HepG2 (cell line): ENCODE measurements around the gene ZNF22. TPM values are rescaled to one million over a fixed set of nuclear protein-coding genes. Genes with fewer than 3 reads are reported as not detected.
A peak's percentile ranks its signal among the peaks of the same experiment; 100 is the strongest.

Experiments used
- AHR ChIP-seq: IDR thresholded peaks from 2 replicates; pipeline ENCODE4 v1.6.1; 2018; ENCODE audit warnings: missing genetic modification reagents, missing compliant biosample characterization
- CBFB ChIP-seq: sonication (generic); formaldehyde crosslinking; IDR thresholded peaks from 2 replicates; pipeline ENCODE4 v1.4.0; 2020; ENCODE audit warnings: missing genetic modification reagents
- KLF15 ChIP-seq: sonication (generic); formaldehyde crosslinking; IDR thresholded peaks from 2 replicates; pipeline ENCODE4 v1.8.1; 2023; ENCODE audit warnings: borderline replicate concordance, mild to moderate bottlenecking, inconsistent platforms, missing genetic modification reagents, mixed read lengths
- MLX ChIP-seq: IDR thresholded peaks from 2 replicates; pipeline ENCODE4 v1.6.1; 2016
- NAIF1 ChIP-seq: sonication (generic); formaldehyde crosslinking; IDR thresholded peaks from 2 replicates; pipeline ENCODE4 v1.5.0; 2020; ENCODE audit warnings: mild to moderate bottlenecking, missing genetic modification reagents, borderline replicate concordance
- NPAS2 ChIP-seq: sonication (generic); formaldehyde crosslinking; IDR thresholded peaks from 2 replicates; pipeline ENCODE4 v1.8.0; 2022; ENCODE audit warnings: mild to moderate bottlenecking, missing genetic modification reagents, borderline replicate concordance
- POLR2G ChIP-seq: fragments of 200-400 bp; formaldehyde crosslinking; IDR thresholded peaks from 2 replicates; pipeline ENCODE4 v1.6.1; 2018; ENCODE audit warnings: mild to moderate bottlenecking, low read depth, low read length, moderate library complexity
- PPARG ChIP-seq: conservative IDR thresholded peaks from 2 replicates; pipeline ENCODE4 v1.6.1; 2016; ENCODE audit warnings: missing biosample characterization, missing genetic modification reagents
- SCMH1 ChIP-seq: sonication (generic); formaldehyde crosslinking; IDR thresholded peaks from 2 replicates; pipeline ENCODE4 v1.9.0; 2021; ENCODE audit warnings: missing genetic modification reagents, mild to moderate bottlenecking, borderline replicate concordance
- SOX13 ChIP-seq, 3 experiments: fragments of 450-650 bp in 1 of 3; sonication (generic) in 1 of 3; formaldehyde crosslinking in 1 of 3; IDR thresholded peaks in 2 of 3; conservative IDR thresholded peaks in 1 of 3; 2 replicates each; pipeline versions ENCODE4 v1.5.0 to v1.6.1; 2016 to 2020; ENCODE audit warnings: antibody characterized with exemption in 1 of 3, mild to moderate bottlenecking in 1 of 3, missing compliant biosample characterization in 1 of 3, missing genetic modification reagents in 1 of 3, moderate library complexity in 1 of 3
- TAF1 ChIP-seq: sonication (generic); formaldehyde crosslinking; IDR thresholded peaks from 2 replicates; pipeline ENCODE4 v1.4.0; 2020; ENCODE audit warnings: missing genetic modification reagents
- XBP1 ChIP-seq: sonication (generic); formaldehyde crosslinking; IDR thresholded peaks from 2 replicates; pipeline ENCODE4 v1.5.0; 2020; ENCODE audit warnings: missing genetic modification reagents
- ZIK1 ChIP-seq: sonication (generic); formaldehyde crosslinking; IDR thresholded peaks from 2 replicates; pipeline ENCODE4 v1.5.0; 2020; ENCODE audit warnings: mild to moderate bottlenecking, low read depth, missing genetic modification reagents, borderline replicate concordance
- ZNF256 ChIP-seq: sonication (generic); formaldehyde crosslinking; conservative IDR thresholded peaks from 2 replicates; pipeline ENCODE4 v1.4.0; 2020; ENCODE audit warnings: missing genetic modification reagents
- ZNF430 ChIP-seq: sonication (generic); formaldehyde crosslinking; IDR thresholded peaks from 2 replicates; pipeline ENCODE4 v1.9.0; 2021; ENCODE audit warnings: mild to moderate bottlenecking, missing genetic modification reagents
- ZNF720 ChIP-seq: sonication (generic); formaldehyde crosslinking; IDR thresholded peaks from 2 replicates; pipeline ENCODE4 v1.4.0; 2020; ENCODE audit warnings: missing genetic modification reagents
- polyA plus RNA-seq, 8 experiments: library from polyadenylated mRNA; depleted of rRNA in 3 of 8; stranded (reverse) in 7 of 8; unstranded in 1 of 8; fragments of >200 nt; fragmentation: Illumina TruSeq in 4 of 8; extraction: Trizol in 4 of 8; gene quantifications; 2 replicates each; pipeline versions ENCODE4 v1.2.1 to v1.2.3, GENCODE V29; 2011 to 2016; ENCODE audit warnings: low read depth in 4 of 8, missing spikeins in 1 of 8, mixed read lengths in 1 of 8; ENCODE audit not compliant: insufficient read depth in 1 of 8
- total RNA-seq, 5 experiments: library from RNA; depleted of rRNA; stranded (reverse); fragments of >200 nt; fragmentation: Illumina TruSeq; extraction: Trizol; gene quantifications; 2 replicates each; pipeline ENCODE4 v1.2.3, GENCODE V29; 2016; ENCODE audit warnings: low read depth in 1 of 5
- TF ChIP-seq, protein P1 (sequence below): sonication (generic); formaldehyde crosslinking; IDR thresholded peaks from 2 replicates; pipeline ENCODE4 v1.5.1; 2020; ENCODE audit warnings: mild to moderate bottlenecking, missing genetic modification reagents, moderate library complexity
- TF ChIP-seq, protein P2 (sequence below): sonication (generic); formaldehyde crosslinking; IDR thresholded peaks from 2 replicates; pipeline ENCODE4 v1.4.0; 2020; ENCODE audit warnings: mild to moderate bottlenecking, missing genetic modification reagents, borderline replicate concordance

Gene ZNF22
- total and polyA plus RNA-seq, 2 of the 13 experiments (the other 11 are each of a cell fraction or from before 2014, with no cell fraction given) = 0.40 to 1.3 TPM

DNA sequence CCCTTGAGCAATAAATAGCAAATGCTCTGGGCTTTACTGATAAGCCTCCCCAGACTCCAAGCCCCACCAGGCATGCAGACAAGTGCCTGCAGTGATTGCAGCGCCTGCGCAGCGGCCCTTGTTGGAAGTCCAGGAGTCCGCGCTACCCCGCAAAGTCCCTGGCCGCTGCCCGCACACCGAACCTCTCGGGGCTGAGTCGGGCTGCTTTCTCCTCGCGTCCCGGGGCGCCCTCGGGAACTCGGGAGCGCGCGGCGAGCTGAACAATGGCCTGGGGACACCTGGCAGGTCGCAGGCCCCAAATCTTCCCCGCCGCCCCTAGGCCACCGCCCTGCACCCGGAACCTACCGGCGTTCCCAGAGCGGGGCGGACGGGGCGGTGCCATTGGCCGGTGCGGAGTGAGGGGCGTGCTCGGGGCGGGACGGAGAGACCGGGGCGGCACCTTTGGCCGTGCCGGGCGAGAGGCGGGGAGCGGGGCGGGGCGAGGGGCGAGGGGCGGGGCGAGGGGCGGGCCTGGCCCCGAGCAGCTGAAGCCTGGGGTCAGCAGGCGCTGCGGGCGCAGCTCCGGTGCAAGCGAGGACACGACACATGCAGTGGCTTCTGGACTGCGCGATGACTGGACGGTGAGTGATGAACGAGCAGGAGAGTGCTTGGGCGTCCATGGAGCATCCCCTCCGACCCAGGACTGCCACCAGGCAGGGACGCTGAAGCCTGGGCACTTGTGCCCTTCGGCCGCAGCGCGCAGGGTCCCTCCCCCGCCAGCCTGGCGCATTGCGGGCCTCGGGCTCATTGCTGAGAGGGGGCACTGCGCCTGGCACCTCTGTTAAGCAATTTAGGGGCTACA is 41.3 kb upstream of the ZNF22 start, which contains the start of gene RASSF4 (continued):
- 0 out of 2 replicates have a peak, but pooled peaks have one; percentile 17 for TF ChIP-seq SOX13 (IDR thresholded peaks at IDR 0.05)
- TF ChIP-seq SOX13 (CRISPR knock-in tag; conservative IDR thresholded peaks at IDR 0.05 in 1 of 2, IDR thresholded peaks at IDR 0.05 in 1 of 2) = no peak; a peak in 1 of 4 replicates
- TF ChIP-seq ZNF720 = no peak
- TF ChIP-seq, protein P1, sequence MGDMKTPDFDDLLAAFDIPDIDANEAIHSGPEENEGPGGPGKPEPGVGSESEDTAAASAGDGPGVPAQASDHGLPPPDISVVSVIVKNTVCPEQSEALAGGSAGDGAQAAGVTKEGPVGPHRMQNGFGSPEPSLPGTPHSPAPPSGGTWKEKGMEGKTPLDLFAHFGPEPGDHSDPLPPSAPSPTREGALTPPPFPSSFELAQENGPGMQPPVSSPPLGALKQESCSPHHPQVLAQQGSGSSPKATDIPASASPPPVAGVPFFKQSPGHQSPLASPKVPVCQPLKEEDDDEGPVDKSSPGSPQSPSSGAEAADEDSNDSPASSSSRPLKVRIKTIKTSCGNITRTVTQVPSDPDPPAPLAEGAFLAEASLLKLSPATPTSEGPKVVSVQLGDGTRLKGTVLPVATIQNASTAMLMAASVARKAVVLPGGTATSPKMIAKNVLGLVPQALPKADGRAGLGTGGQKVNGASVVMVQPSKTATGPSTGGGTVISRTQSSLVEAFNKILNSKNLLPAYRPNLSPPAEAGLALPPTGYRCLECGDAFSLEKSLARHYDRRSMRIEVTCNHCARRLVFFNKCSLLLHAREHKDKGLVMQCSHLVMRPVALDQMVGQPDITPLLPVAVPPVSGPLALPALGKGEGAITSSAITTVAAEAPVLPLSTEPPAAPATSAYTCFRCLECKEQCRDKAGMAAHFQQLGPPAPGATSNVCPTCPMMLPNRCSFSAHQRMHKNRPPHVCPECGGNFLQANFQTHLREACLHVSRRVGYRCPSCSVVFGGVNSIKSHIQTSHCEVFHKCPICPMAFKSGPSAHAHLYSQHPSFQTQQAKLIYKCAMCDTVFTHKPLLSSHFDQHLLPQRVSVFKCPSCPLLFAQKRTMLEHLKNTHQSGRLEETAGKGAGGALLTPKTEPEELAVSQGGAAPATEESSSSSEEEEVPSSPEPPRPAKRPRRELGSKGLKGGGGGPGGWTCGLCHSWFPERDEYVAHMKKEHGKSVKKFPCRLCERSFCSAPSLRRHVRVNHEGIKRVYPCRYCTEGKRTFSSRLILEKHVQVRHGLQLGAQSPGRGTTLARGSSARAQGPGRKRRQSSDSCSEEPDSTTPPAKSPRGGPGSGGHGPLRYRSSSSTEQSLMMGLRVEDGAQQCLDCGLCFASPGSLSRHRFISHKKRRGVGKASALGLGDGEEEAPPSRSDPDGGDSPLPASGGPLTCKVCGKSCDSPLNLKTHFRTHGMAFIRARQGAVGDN = peak; percentile 91
- peak; percentile 89 for TF ChIP-seq POLR2G
- TF ChIP-seq AHR (CRISPR knock-in tag) = 0 out of 2 replicates have a peak, but pooled peaks have one; percentile 52
- no peak for TF ChIP-seq NPAS2 (CRISPR knock-in tag)
- no peak for TF ChIP-seq XBP1 (CRISPR knock-in tag)
- TF ChIP-seq SCMH1 (CRISPR knock-in tag) = no peak
- no peak for TF ChIP-seq ZNF256
- TF ChIP-seq, protein P2, sequence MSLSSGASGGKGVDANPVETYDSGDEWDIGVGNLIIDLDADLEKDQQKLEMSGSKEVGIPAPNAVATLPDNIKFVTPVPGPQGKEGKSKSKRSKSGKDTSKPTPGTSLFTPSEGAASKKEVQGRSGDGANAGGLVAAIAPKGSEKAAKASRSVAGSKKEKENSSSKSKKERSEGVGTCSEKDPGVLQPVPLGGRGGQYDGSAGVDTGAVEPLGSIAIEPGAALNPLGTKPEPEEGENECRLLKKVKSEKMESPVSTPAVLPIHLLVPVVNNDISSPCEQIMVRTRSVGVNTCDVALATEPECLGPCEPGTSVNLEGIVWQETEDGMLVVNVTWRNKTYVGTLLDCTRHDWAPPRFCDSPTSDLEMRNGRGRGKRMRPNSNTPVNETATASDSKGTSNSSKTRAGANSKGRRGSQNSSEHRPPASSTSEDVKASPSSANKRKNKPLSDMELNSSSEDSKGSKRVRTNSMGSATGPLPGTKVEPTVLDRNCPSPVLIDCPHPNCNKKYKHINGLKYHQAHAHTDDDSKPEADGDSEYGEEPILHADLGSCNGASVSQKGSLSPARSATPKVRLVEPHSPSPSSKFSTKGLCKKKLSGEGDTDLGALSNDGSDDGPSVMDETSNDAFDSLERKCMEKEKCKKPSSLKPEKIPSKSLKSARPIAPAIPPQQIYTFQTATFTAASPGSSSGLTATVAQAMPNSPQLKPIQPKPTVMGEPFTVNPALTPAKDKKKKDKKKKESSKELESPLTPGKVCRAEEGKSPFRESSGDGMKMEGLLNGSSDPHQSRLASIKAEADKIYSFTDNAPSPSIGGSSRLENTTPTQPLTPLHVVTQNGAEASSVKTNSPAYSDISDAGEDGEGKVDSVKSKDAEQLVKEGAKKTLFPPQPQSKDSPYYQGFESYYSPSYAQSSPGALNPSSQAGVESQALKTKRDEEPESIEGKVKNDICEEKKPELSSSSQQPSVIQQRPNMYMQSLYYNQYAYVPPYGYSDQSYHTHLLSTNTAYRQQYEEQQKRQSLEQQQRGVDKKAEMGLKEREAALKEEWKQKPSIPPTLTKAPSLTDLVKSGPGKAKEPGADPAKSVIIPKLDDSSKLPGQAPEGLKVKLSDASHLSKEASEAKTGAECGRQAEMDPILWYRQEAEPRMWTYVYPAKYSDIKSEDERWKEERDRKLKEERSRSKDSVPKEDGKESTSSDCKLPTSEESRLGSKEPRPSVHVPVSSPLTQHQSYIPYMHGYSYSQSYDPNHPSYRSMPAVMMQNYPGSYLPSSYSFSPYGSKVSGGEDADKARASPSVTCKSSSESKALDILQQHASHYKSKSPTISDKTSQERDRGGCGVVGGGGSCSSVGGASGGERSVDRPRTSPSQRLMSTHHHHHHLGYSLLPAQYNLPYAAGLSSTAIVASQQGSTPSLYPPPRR = 0 out of 2 replicates have a peak, but pooled peaks have one; percentile 21
- peak; percentile 81 for TF ChIP-seq ZNF430 (CRISPR knock-in tag)
- no peak for TF ChIP-seq NAIF1
- no peak for TF ChIP-seq KLF15 (CRISPR knock-in tag)
- peak; percentile 82 for TF ChIP-seq TAF1 (CRISPR knock-in tag)
- TF ChIP-seq MLX (CRISPR knock-in tag) = no peak
- peak; percentile 53; the same call in 1 of the 2 replicates for TF ChIP-seq ZIK1 (CRISPR knock-in tag)
- TF ChIP-seq CBFB (CRISPR knock-in tag) = peak; percentile 39; the same call in 1 of the 2 replicates
- TF ChIP-seq PPARG (CRISPR knock-in tag) = no peak
